Right atrium auricular region (tissue), 2 donors: Measurements from ENCODE around the gene TPD52L1. TPM values are rescaled to one million over a fixed set of nuclear protein-coding genes. Genes with fewer than 3 reads are reported as not detected.

Experiments used
- DNase-seq: peaks from one replicate; pipeline ENCODE4 v3.0.0-alpha.2; 2019; ENCODE audit warnings: low spot score
- H3K27ac ChIP-seq, 2 donors: fragments of 200-600 bp; sonication (generic); 1 replicate in 1 of 2; 2 replicates in 1 of 2; pipeline ENCODE4 v1.5.1; 2016 to 2019
- H3K27me3 ChIP-seq, 2 donors: fragments of 200-600 bp; sonication (generic); one replicate each; pipeline versions ENCODE4 v1.5.1 to v1.6.0; 2017 to 2019
- H3K36me3 ChIP-seq: fragments of 200-600 bp; sonication (generic); one replicate; pipeline ENCODE4 v1.5.1; 2016
- H3K4me1 ChIP-seq, 2 donors: fragments of 200-600 bp; sonication (generic); one replicate each; pipeline versions ENCODE4 v1.5.1 to v1.6.0; 2017 to 2019
- H3K4me3 ChIP-seq, 2 donors: fragments of 200-600 bp; sonication (generic); 1 replicate in 1 of 2; 2 replicates in 1 of 2; pipeline ENCODE4 v1.5.1; 2017 to 2019; ENCODE audit warnings: mild to moderate bottlenecking in 1 of 2, moderate library complexity in 1 of 2
- H3K9me3 ChIP-seq, 2 donors: fragments of 200-600 bp; sonication (generic); one replicate each; pipeline ENCODE4 v1.5.1; 2019
- CTCF ChIP-seq, 2 donors: fragments of 200-600 bp; sonication (generic); IDR thresholded peaks; one replicate each; pipeline ENCODE4 v1.5.1; 2019; ENCODE audit warnings: antibody characterized with exemption in 2 of 2
- total RNA-seq, 2 donors: library from RNA; depleted of rRNA; stranded (reverse); fragments of >200 nt; gene quantifications; one replicate each; pipeline ENCODE4 v1.1.0, GENCODE V29; 2016

Gene TPD52L1
- total RNA-seq, 2 donors from 2014 or later, result 29.4 to 96.7 TPM

GRCh38 chr6:125220712-125221111, 67.1 kb downstream of the TPD52L1 start:
- Histone ChIP-seq H3K4me1 (peaks cover 0 to 44% of the 10 kb centered on the region in 2 donors), H3K27ac (peak overlapping the region; percentile 43 to 57), H3K4me3 (no peak overlapping the region), H3K9me3 (no peaks in the 10 kb centered on the region), H3K36me3 (no peaks in the 10 kb centered on the region), H3K27me3 (no peaks in the 10 kb centered on the region)
- DNase-seq, result peak; percentile 78
- TF ChIP-seq CTCF (IDR thresholded peaks at IDR 0.05), result no peak

GRCh38 chr6:125222531-125223455, 69.2 kb downstream of the TPD52L1 start:
- Histone ChIP-seq H3K27me3 (no peaks in the 10 kb centered on the region), H3K9me3 (no peaks in the 10 kb centered on the region), H3K36me3 (no peaks in the 10 kb centered on the region), H3K4me3 (no peak overlapping the region), H3K4me1 (peaks cover 0 to 44% of the 10 kb centered on the region in 2 donors), H3K27ac (peak overlapping the region; percentile 43 to 57)
- no peak for TF ChIP-seq CTCF (IDR thresholded peaks at IDR 0.05)
- DNase-seq, result no peak

GRCh38 chr6:125224231-125224861, 70.8 kb downstream of the TPD52L1 start:
- DNase-seq, result no peak
- no peaks in the 10 kb centered on the region for H3K9me3 ChIP-seq
- no peak overlapping the region for H3K4me3 ChIP-seq
- no peaks in the 10 kb centered on the region for H3K27me3 ChIP-seq
- peak overlapping the region in 1 of 2 donors; percentile 65 for H3K27ac ChIP-seq
- no peak for TF ChIP-seq CTCF (IDR thresholded peaks at IDR 0.05)
- peaks cover 0 to 44% of the 10 kb centered on the region in 2 donors for H3K4me1 ChIP-seq
- H3K36me3 ChIP-seq, result no peaks in the 10 kb centered on the region

- Histone ChIP-seq H3K27me3 (no peaks in the 10 kb centered on the region), H3K4me3 (no peak overlapping the region), H3K27ac (no peak overlapping the region), H3K4me1 (peaks cover 0 to 27% of the 10 kb centered on the region in 2 donors), H3K9me3 (no peaks in the 10 kb centered on the region), H3K36me3 (no peaks in the 10 kb centered on the region)
- DNase-seq, result no peak
- no peak for TF ChIP-seq CTCF (IDR thresholded peaks at IDR 0.05)
Measured at GRCh38 chr6:125227244-125227643, 73.7 kb downstream of the TPD52L1 start.

- peak overlapping the region; percentile 9 to 12 for H3K27ac ChIP-seq
- H3K36me3 ChIP-seq, result no peaks in the 10 kb centered on the region
- peak overlapping the region in 1 of 2 donors; percentile 25 for H3K4me3 ChIP-seq
- H3K9me3 ChIP-seq, result no peaks in the 10 kb centered on the region
- no peak for DNase-seq
- TF ChIP-seq CTCF (IDR thresholded peaks at IDR 0.05), result no peak
- H3K27me3 ChIP-seq, result no peaks in the 10 kb centered on the region
- H3K4me1 ChIP-seq, result peaks cover 0 to 20% of the 10 kb centered on the region in 2 donors
Measured at GRCh38 chr6:125228981-125229479, 75.5 kb downstream of the TPD52L1 start.
